Thymus (tissue), 11 donors: ENCODE measurements around the gene MRPL52. TPM values are rescaled to one million over a fixed set of nuclear protein-coding genes. Genes with fewer than 3 reads are reported as not detected.
"Not testable (repeated sequence)": the region's sequence is repeated elsewhere in the genome, so short reads cannot be mapped to it uniquely, and the experiment has no call there.

ENCODE experiments used
- DNase-seq, 9 donors: peaks; one replicate each; pipeline ENCODE4 v3.0.0-alpha.2; 2013; ENCODE audit warnings: low spot score in 9 of 9, low read depth in 6 of 9, missing footprints in 1 of 9
- H3K27ac ChIP-seq, 2 donors: one replicate each; pipeline ENCODE4 v1.5.1; 2013; ENCODE audit warnings: control low read depth in 1 of 2, low read depth in 1 of 2, low read length in 1 of 2, mild to moderate bottlenecking in 1 of 2, moderate library complexity in 1 of 2
- H3K27me3 ChIP-seq, 2 donors: one replicate each; pipeline ENCODE4 v1.5.1; 2013; ENCODE audit warnings: low read length in 1 of 2; ENCODE audit not compliant: control insufficient read depth in 2 of 2, insufficient read depth in 1 of 2
- H3K36me3 ChIP-seq, 2 donors: one replicate each; pipeline ENCODE4 v1.5.1; 2013; ENCODE audit warnings: low read length in 1 of 2, mild to moderate bottlenecking in 1 of 2, moderate library complexity in 1 of 2; ENCODE audit not compliant: control insufficient read depth in 2 of 2, insufficient read depth in 2 of 2
- H3K4me1 ChIP-seq, 2 donors: one replicate each; pipeline ENCODE4 v1.5.1; 2013; ENCODE audit warnings: low read length in 2 of 2; ENCODE audit not compliant: control insufficient read depth in 2 of 2, insufficient read depth in 2 of 2
- H3K4me3 ChIP-seq, 2 donors: one replicate each; pipeline ENCODE4 v1.5.1; 2013; ENCODE audit warnings: low read length in 2 of 2, control low read depth in 1 of 2, mild to moderate bottlenecking in 1 of 2
- H3K9me3 ChIP-seq, 2 donors: one replicate each; pipeline ENCODE4 v1.5.1; 2013; ENCODE audit warnings: low read length in 1 of 2, mild to moderate bottlenecking in 1 of 2; ENCODE audit not compliant: control insufficient read depth in 2 of 2, insufficient read depth in 1 of 2
- WGBS: extraction: QIAGEN DNeasy Blood & Tissue Kit; methylation state at CpG from one replicate; pipeline ENCODE4 v1.1.7; 2013; 5-methylcytosine and 5-hydroxymethylcytosine counted together
- polyA plus RNA-seq: library from polyadenylated mRNA; stranded (reverse); fragments of 200-250 nt; gene quantifications from one replicate; pipeline ENCODE4 v1.2.3, GENCODE V29; 2013
- total RNA-seq: library from RNA; stranded (reverse); fragments of 120-200 nt; gene quantifications from one replicate; pipeline ENCODE4 v1.2.4, GENCODE V29; 2013
- donor health status: healthy.

MRPL52 gene
- total and polyA plus RNA-seq, 2 donors: 114 to 121 TPM

DNA sequence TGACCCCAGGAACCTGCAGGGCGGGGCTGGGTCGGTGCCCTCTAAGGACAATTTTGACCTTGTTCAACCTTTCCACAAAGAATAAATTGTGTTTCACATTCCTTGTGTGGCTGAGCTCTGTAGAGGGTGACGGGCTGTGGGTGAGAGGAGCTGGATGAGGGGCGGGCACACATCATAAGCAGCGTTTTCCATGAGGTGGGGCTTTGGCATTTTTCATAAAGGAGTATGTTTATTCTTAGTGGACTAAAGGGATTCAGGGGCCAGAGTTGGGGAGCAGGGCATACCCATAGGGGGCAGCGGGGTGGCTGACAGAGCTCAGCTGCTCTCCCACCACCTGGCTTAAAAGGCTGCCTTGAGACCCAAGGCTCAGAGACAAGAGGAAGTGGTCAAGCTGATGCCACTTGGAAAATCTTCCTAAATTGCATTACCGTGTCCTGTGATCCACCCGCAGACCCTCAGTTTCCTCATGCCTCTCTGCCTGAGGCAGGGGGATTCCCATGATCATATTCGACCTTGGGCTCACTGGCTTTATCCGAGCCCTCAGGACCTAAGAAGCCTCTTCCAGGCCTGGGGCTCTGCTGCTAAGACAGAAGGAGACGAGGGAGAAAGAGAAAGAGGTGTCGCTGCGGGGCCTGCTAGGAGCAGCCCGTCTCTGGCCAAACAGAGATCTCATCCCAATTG lies 18.1 kb downstream of the MRPL52 start:
- DNase-seq: no peak
- Histone ChIP-seq H3K4me1 (peaks cover 4 to 29% of the 10 kb centered on the region in 2 donors), H3K4me3 (no peak overlapping the region), H3K9me3 (peaks cover 1 to 4% of the 10 kb centered on the region in 2 donors), H3K27me3 (peaks cover 2 to 40% of the 10 kb centered on the region in 2 donors), H3K27ac (peak overlapping the region in 1 of 2 donors; percentile 1), H3K36me3 (no peaks in the 10 kb centered on the region)
- 75% methylated on average over 14 of the region's 14 CpGs for WGBS

DNA sequence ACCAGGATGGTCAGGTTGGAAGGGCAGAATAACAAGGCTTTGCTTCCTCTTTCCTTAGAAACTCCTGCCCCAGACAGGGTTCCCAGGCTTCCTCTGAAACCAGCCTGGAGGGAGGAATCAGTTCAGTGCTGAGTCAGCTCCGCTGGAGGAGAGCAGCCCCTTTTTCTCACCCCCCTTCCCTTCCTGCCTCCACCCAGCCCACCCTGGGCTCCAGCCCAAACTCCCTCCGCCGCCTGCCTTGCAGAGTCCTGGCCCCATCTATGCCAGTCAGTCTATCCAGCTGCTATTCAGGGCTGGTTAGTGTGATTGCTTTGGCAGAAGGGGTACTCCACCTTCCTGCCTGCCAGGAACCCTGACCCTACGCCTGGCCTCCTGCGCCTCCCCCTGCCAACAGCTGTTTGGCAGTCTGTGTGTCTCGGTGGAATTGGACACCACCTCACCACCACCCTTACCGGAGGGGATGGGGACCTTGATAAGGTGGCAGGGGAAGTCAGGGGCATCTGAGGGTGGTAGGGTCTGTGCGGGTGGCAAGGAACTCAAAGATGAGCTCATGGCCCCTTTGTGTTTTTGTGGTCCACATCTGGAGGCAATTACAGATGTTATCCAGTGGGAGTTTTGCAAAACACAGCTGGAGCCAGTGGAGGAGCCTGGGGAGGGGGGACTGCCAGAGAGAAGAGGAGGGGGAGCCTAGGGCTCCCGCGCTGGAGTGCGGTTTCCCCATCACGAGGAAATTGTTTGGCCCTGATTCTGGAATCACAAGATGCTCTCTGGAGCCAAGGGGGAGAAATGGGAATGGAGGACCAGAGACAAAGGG lies 18.9 kb downstream of the MRPL52 start:
- no peaks in the 10 kb centered on the region for H3K36me3 ChIP-seq
- DNase-seq: peak in 1 of 9 donors; percentile 32
- 30% methylated on average over 12 of the region's 12 CpGs for WGBS
- peaks cover 0 to 36% of the 10 kb centered on the region in 2 donors for H3K27me3 ChIP-seq
- peak overlapping the region in 1 of 2 donors; percentile 64 for H3K27ac ChIP-seq
- H3K4me3 ChIP-seq: no peak overlapping the region
- H3K4me1 ChIP-seq: peaks cover 4 to 36% of the 10 kb centered on the region in 2 donors
- H3K9me3 ChIP-seq: peaks cover under 1 to 4% of the 10 kb centered on the region in 2 donors

DNA sequence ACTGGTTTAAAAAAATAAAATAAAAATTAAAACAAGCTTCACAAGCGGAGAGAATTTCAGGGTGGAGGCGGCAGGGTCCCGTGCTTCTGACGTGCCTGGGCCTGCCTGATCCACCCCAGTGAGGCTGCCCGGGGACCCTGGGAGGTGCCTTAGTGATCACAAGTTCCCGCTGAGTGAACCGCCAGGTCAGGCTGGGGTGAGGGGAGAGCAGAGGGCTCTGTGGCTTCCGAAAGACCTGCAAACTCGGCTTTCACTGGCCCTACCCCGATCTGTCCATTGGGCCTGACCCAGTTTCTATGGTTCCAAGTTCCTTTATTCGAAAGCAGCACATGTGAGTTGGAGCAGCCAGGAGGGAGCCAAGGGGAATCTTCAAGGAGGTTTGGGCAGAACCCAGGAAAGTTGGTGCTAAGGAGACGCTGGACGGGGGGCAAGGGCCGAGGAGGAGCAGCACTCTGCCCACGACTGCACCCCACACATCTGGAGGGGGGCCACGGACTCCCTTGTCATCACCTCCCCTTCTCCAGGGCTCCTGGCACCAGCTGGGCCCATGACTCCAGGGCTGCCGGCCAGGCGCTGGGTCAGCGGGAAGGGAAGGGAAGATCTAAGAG lies 19.6 kb downstream of the MRPL52 start:
- no peak overlapping the region for H3K4me3 ChIP-seq
- no peak for DNase-seq
- whole genome bisulfite sequencing: 93% methylated on average over 19 of the region's 19 CpGs
- H3K4me1 ChIP-seq: peaks cover 4 to 38% of the 10 kb centered on the region in 2 donors
- peaks cover 0 to 36% of the 10 kb centered on the region in 2 donors for H3K27me3 ChIP-seq
- H3K27ac ChIP-seq: peak overlapping the region; percentile 58 to 64
- H3K36me3 ChIP-seq: no peaks in the 10 kb centered on the region
- H3K9me3 ChIP-seq: peaks cover 0 to 4% of the 10 kb centered on the region in 2 donors

DNA sequence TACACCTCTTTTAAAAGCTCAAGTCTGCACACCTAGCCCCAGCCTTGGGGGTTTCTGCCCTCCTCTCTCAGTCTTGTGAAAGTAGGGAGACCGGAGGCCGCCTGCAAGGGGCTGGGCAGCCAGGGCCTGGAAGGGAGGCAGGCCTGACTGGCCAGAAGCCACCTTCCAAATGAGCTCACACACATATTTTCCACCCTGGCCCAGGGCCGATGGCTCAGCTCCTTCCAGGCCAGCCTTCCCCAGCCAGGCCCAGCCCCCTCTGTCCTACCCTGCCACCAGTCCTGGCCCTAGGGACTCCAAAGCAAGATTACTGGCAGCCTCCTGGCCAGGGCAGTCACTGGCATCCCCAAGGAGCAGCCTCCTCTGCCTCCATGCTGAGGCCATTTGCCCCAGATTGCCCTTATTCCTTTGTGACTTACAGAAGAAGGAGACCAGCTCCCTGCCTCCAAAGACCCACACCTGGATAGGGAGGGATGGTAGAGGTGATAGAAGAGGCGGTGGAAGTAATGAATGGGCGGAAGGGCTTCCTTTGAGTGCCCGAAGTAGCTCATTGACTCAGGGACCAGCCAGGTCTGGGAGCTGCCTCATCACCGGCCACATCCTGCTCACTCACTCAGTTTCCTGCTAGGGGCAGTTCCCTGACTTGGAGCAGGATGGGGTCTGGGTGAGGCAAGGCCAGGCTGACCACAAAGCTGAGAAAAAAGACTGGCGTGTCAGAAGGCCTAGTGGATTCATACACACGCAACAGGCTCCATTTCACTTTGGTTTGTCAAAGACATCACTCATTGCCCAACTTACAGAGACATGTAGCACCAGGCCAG lies 21.5 kb downstream of the MRPL52 start:
- H3K4me1 ChIP-seq: peaks cover 4 to 38% of the 10 kb centered on the region in 2 donors
- no peaks in the 10 kb centered on the region for H3K36me3 ChIP-seq
- WGBS: 83% methylated on average over 9 of the region's 9 CpGs
- H3K4me3 ChIP-seq: no peak overlapping the region
- DNase-seq: no peak
- H3K9me3 ChIP-seq: peaks cover 0 to 4% of the 10 kb centered on the region in 2 donors
- peak overlapping the region; percentile 47 to 49 for H3K27ac ChIP-seq
- H3K27me3 ChIP-seq: peaks cover 3 to 31% of the 10 kb centered on the region in 2 donors

DNA sequence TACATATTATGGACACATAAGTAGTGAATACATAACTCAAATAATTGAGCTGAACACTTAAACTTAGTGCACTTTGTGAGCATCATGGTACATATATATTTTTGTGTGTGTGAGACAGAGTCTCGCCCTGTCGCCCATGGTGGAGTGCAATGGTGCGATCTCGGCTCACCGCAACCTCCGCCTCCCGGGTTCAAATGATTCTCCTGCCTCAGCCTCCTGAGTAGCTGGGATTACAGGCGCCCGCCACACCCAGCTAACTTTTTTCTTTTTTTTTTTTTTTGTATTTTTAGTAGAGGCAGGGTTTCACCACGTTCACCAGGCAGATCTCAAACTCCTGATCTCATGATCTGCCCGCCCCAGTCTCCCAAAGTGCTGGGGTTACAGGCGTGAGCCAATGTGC lies 22.5 kb downstream of the MRPL52 start:
- H3K4me3 ChIP-seq, H3K36me3 ChIP-seq, DNase-seq, H3K27ac ChIP-seq, H3K9me3 ChIP-seq: not testable (repeated sequence)
- Histone ChIP-seq H3K4me1 (peaks cover 4 to 38% of the 10 kb centered on the region in 2 donors), H3K27me3 (peaks cover 3 to 26% of the 10 kb centered on the region in 2 donors)
- WGBS: 89% methylated on average over 12 of the region's 12 CpGs

DNA sequence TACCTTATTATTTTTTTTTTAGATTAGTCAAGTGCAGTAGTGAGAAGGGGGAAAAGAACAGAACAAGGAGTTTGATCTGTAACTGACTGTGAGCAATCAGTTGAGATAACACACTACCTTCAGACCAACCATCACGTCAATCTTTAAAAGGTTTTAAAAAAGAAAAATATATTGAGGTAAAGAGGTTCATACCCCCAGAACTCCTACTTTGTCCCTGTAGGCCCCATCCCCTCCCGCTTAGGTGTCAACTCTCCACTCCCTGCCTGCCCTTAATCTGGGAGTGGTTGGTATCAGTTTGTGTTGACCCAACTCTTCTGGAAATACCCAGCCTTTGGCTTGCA lies 22.9 kb downstream of the MRPL52 start:
- H3K4me1 ChIP-seq: peaks cover 4 to 37% of the 10 kb centered on the region in 2 donors
- DNase-seq: no peak
- H3K9me3 ChIP-seq: peaks cover 0 to 6% of the 10 kb centered on the region in 2 donors
- H3K27me3 ChIP-seq: peaks cover 6 to 26% of the 10 kb centered on the region in 2 donors
- H3K36me3 ChIP-seq: no peaks in the 10 kb centered on the region
- no peak overlapping the region for H3K4me3 ChIP-seq
- 94% methylated on average over 2 of the region's 2 CpGs for WGBS
- H3K27ac ChIP-seq: no peak overlapping the region

DNA sequence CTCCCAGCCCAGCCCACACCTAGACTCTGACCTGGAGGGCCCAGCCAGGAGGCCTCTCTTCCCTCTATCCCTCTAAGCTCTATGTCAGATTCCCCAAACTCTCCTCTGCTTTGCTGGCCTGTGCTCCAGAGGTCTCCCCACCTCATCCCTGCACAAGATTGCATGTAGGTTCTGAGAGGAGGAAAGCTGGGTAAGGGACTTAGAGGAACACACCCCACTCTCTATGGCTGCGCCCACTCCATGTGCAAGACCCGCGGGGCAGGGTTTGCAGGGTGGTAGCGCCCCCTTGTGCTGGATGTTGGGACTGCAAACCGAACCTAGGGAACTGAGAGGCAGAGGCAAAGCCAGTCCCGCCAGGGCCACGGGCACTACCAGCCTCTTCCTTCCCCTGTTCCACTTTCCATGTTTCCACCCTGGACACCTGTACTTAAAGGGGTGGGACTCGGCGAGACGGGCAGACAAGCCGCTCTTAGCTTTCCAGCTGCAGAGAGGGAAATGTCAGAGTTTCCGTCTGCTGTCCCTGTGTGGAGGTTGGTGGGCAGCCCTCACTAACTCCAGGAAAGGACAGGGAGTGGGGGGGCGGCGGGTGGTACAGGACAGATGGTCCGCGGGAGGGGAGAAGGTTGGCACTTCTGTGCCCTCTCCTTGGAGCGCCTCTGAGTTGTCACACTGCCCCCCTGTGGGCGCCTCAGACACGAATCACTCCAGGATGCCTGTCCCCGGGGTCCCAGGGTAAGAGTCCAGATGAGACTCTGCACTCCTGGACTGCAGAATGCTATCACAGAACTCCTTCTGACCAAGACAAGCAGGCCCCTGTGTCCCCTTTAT lies 23.5 kb downstream of the MRPL52 start:
- DNase-seq: peak; percentile 64 to 92 (median 83)
- Histone ChIP-seq H3K36me3 (no peaks in the 10 kb centered on the region), H3K4me3 (peak overlapping the region; percentile 50 to 58), H3K4me1 (peaks cover under 1 to 31% of the 10 kb centered on the region in 2 donors), H3K27ac (peak overlapping the region in 1 of 2 donors; percentile 45), H3K27me3 (peaks cover 6 to 22% of the 10 kb centered on the region in 2 donors), H3K9me3 (peaks cover 0 to 3% of the 10 kb centered on the region in 2 donors)
- 3% methylated on average over 20 of the region's 20 CpGs for WGBS

DNA sequence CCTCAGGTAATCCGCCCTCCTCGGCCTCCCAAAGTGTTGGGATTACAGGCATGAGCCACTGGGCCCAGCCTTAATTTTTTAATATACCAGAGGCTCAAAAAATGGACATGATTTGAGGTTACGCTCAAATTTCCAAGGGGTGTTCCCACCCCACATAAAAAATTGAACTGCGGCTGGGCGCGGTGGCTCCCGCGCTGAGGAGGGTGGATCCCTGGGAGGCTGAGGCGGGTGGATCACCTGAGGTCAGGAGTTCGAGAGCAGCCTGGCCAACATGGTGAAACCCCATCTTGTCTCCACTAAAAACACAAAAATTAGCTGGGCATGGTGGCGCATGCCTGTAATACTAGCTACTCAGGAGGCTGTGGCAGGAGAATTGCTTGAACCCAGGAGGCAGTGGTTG lies 24.6 kb downstream of the MRPL52 start:
- not testable (repeated sequence) for H3K4me3 ChIP-seq, H3K36me3 ChIP-seq, H3K9me3 ChIP-seq, DNase-seq, H3K27ac ChIP-seq
- Histone ChIP-seq H3K4me1 (peaks cover 0 to 23% of the 10 kb centered on the region in 2 donors), H3K27me3 (peaks cover 6 to 12% of the 10 kb centered on the region in 2 donors)
- WGBS: 98% methylated on average over 11 of the region's 11 CpGs
